Sigmoid colon (tissue), 7 donors: ENCODE measurements around the gene NHSL2. TPM values are rescaled to one million over a fixed set of nuclear protein-coding genes. Genes with fewer than 3 reads are reported as not detected.

Source experiments
- DNase-seq: peaks from one replicate; pipeline ENCODE4 v3.0.0-alpha.2; 2019
- H3K27ac ChIP-seq, 4 donors: fragments of 200-600 bp; sonication (generic); one replicate each; pipeline ENCODE4 v1.5.1; 2016 to 2019; ENCODE audit warnings: mild to moderate bottlenecking in 1 of 4
- H3K27me3 ChIP-seq, 3 donors: fragments of 200-600 bp; sonication (generic); one replicate each; pipeline ENCODE4 v1.5.1; 2019; ENCODE audit warnings: mild to moderate bottlenecking in 1 of 3
- H3K36me3 ChIP-seq, 4 donors: fragments of 200-600 bp; sonication (generic); one replicate each; pipeline ENCODE4 v1.5.1; 2016 to 2019
- H3K4me1 ChIP-seq, 4 donors: fragments of 200-600 bp; sonication (generic); one replicate each; pipeline ENCODE4 v1.5.1; 2017 to 2019
- H3K4me3 ChIP-seq, 4 donors: fragments of 200-600 bp; sonication (generic); one replicate each; pipeline ENCODE4 v1.5.1; 2017 to 2019; ENCODE audit warnings: mild to moderate bottlenecking in 2 of 4, moderate library complexity in 1 of 4
- H3K9me3 ChIP-seq, 4 donors: fragments of 200-600 bp in 3 of 4; sonication (generic) in 3 of 4; one replicate each; pipeline versions ENCODE4 v1.5.1 to v1.6.1; 2013 to 2019
- CTCF ChIP-seq, 4 experiments: fragments of 450-650 bp in 3 of 4; fragments of 200-600 bp in 1 of 4; IDR thresholded peaks; one replicate each; pipeline ENCODE4 v1.5.1; 2016 to 2019; ENCODE audit warnings: antibody characterized with exemption in 4 of 4, mild to moderate bottlenecking in 3 of 4, moderate library complexity in 2 of 4
- EP300 ChIP-seq, 4 donors: sonication (generic); formaldehyde crosslinking; IDR thresholded peaks; one replicate each; pipeline ENCODE4 v1.6.1; 2017; ENCODE audit warnings: antibody characterized with exemption in 4 of 4
- POLR2A ChIP-seq, 2 donors: fragments of 450-650 bp; IDR thresholded peaks; one replicate each; pipeline ENCODE4 v1.6.1; 2016; ENCODE audit warnings: antibody characterized with exemption in 2 of 2, mild to moderate bottlenecking in 2 of 2, moderate library complexity in 2 of 2
- POLR2AphosphoS5 ChIP-seq, 4 donors: sonication (generic); formaldehyde crosslinking; IDR thresholded peaks; one replicate each; pipeline ENCODE4 v1.6.1; 2017; ENCODE audit warnings: antibody characterized with exemption in 4 of 4
- WGBS, 2 donors: extraction: QIAGEN DNeasy Blood & Tissue Kit; methylation state at CpG; one replicate each; pipeline ENCODE4 v1.1.7; 2013; 5-methylcytosine and 5-hydroxymethylcytosine counted together
- intact Hi-C: fragments of 100-400 bp; cut with DNase I; formaldehyde crosslinking; loops from one replicate; pipeline ENCODE4 v1.15.1; 2023
- polyA plus RNA-seq, 3 donors: library from polyadenylated mRNA; stranded (reverse); fragments of 200-250 nt; gene quantifications; one replicate each; pipeline ENCODE4 v1.2.3, GENCODE V29; 2013
- total RNA-seq, 4 donors: library from RNA; depleted of rRNA; stranded (reverse); fragments of >200 nt; gene quantifications; one replicate each; pipeline ENCODE4 v1.1.0, GENCODE V29; 2016
- donor health status: healthy with polysubstance abuse.
- donor health status: Bipolar disorder and iron deficiency.
- donor health status: healthy.

The NHSL2 gene
- total and polyA plus RNA-seq, 7 donors: under 0.01 to 21.3 (median 8.1) TPM

GRCh38 chrX:72123471-72124185 is 213.0 kb downstream of the NHSL2 start:
- DNase-seq: peak; percentile 72
- H3K4me3 ChIP-seq: no peak overlapping the region

GRCh38 chrX:72124540-72125201 is 214.0 kb downstream of the NHSL2 start:
- Histone ChIP-seq H3K27me3 (peaks cover 0 to under 1% (median 0%) of the 10 kb centered on the region in 3 donors), H3K9me3 (no peaks in the 10 kb centered on the region), H3K27ac (peak overlapping the region; percentile 60 to 79 (median 76)), H3K4me1 (peaks cover 0 to 68% (median 49%) of the 10 kb centered on the region in 4 donors), H3K36me3 (no peaks in the 10 kb centered on the region), H3K4me3 (no peak overlapping the region)
- TF ChIP-seq POLR2AphosphoS5 (IDR thresholded peaks at IDR 0.05) (no peak), POLR2A (IDR thresholded peaks at IDR 0.05) (no peak), EP300 (IDR thresholded peaks at IDR 0.05) (no peak), CTCF (IDR thresholded peaks at IDR 0.05) (no peak)
- DNase-seq: peak; percentile 48
- 73% methylated on average over 8 of the region's 8 CpGs for WGBS, 2 donors
- intact Hi-C loops: loop anchor here (5.0 kb wide), 2 partner anchors 57 to 212 kb away; partner anchors contain the start of gene NHSL2

More at GRCh38 chrX:72123471-72124185, 213.0 kb downstream of the NHSL2 start:
- Histone ChIP-seq H3K4me1 (peaks cover 0 to 63% (median 49%) of the 10 kb centered on the region in 4 donors), H3K27ac (peak overlapping the region; percentile 60 to 79 (median 76)), H3K9me3 (no peaks in the 10 kb centered on the region), H3K27me3 (no peaks in the 10 kb centered on the region), H3K36me3 (no peaks in the 10 kb centered on the region)
- TF ChIP-seq POLR2A (IDR thresholded peaks at IDR 0.05) (no peak), CTCF (IDR thresholded peaks at IDR 0.05) (no peak), EP300 (IDR thresholded peaks at IDR 0.05) (no peak), POLR2AphosphoS5 (IDR thresholded peaks at IDR 0.05) (no peak)
- intact Hi-C loops: loop anchor here (5.0 kb wide), 1 partner anchor 56 kb away; no protein-coding TSS in a partner anchor
- WGBS, 2 donors: 55 to 74% methylated on average over 11 of the region's 11 CpGs

GRCh38 chrX:72125331-72126047 is 214.8 kb downstream of the NHSL2 start:
- peaks cover 0 to 3% (median 0%) of the 10 kb centered on the region in 3 donors for H3K27me3 ChIP-seq
- peaks cover 0 to 68% (median 52%) of the 10 kb centered on the region in 4 donors for H3K4me1 ChIP-seq
- 39 to 58% methylated on average over 6 of the region's 6 CpGs for WGBS, 2 donors
- H3K4me3 ChIP-seq: no peak overlapping the region
- H3K27ac ChIP-seq: peak overlapping the region; percentile 70 to 79 (median 76)
- no peak for DNase-seq
- TF ChIP-seq CTCF (IDR thresholded peaks at IDR 0.05): no peak
- no peak for TF ChIP-seq EP300 (IDR thresholded peaks at IDR 0.05)
- no peak for TF ChIP-seq POLR2A (IDR thresholded peaks at IDR 0.05)
- TF ChIP-seq POLR2AphosphoS5 (IDR thresholded peaks at IDR 0.05): no peak
- intact Hi-C loops: loop anchor here (1.0 to 5.0 kb wide), 2 partner anchors 107 to 213 kb away; partner anchors contain the start of gene NHSL2
- H3K9me3 ChIP-seq: no peaks in the 10 kb centered on the region
- no peaks in the 10 kb centered on the region for H3K36me3 ChIP-seq

- intact Hi-C loops: loop anchor here (1.0 to 5.0 kb wide), 2 partner anchors 108 to 214 kb away; partner anchors contain the start of gene NHSL2
- H3K27me3 ChIP-seq: peaks cover 0 to 3% (median 0%) of the 10 kb centered on the region in 3 donors
- no peaks in the 10 kb centered on the region for H3K36me3 ChIP-seq
- peaks cover 0 to 68% (median 49%) of the 10 kb centered on the region in 4 donors for H3K4me1 ChIP-seq
- no peaks in the 10 kb centered on the region for H3K9me3 ChIP-seq
- no peak overlapping the region for H3K4me3 ChIP-seq
- H3K27ac ChIP-seq: peak overlapping the region; percentile 70 to 79 (median 76)
- TF ChIP-seq CTCF (IDR thresholded peaks at IDR 0.05): no peak
- TF ChIP-seq EP300 (IDR thresholded peaks at IDR 0.05): no peak
- TF ChIP-seq POLR2AphosphoS5 (IDR thresholded peaks at IDR 0.05): peak in 1 of 4 donors; percentile 1
- 30 to 45% methylated on average over 3 of the region's 3 CpGs for WGBS, 2 donors
- DNase-seq: no peak
These were observed 215.4 kb downstream of the NHSL2 start for GRCh38 chrX:72126048-72126415.
